IPS-NIHi7 (cell line): Measurements from ENCODE around the gene ZBTB43.
"Not testable (repeated sequence)": the region's sequence is repeated elsewhere in the genome, so short reads cannot be mapped to it uniquely, and the experiment has no call there.

Experiments
- DNase-seq: peaks from one replicate; pipeline ENCODE4 v3.0.0; 2012; ENCODE audit warnings: mixed read lengths; ENCODE audit errors: extremely low spot score

ZBTB43 gene

DNA sequence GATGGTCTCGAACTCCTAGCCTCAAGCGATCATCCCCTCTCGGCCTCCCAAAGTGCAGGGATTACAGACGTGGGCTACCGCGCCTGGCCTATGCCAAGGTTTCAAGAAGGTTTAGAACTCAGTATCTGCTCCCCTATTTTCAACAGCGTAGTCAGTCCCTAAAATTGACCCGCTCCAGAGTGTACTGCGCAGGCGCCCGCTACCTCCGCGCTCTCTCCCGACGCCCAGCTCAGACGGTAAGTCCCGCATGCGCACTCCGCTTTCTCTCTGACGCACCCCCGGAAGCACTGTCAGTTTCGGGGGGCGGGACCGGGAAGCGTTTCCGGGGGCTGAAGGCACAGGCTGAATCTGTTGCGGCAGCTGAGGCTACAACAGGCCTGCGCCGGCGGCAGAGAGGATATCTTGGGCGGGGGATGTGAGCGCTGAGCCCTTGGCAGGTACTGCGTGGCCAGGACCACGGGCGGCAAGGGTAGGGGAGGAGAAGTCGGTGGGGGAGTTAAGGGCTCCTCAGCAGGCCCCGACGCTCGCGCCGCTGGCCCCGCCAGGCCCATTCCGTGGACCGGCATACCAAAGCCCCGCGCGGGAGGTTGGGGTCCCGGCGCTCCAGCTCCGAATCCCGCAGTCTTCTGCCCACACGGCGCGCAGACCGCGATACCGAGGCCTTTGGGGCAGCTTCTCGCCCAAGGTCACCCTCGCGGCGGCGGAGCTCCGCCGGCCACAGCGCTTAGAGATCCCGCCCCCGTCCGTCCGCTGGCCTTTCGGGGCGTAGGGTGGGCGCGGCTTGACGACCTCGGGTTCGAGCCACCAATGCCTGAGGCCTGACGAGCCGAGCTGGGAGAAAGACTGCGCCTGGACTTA is at the start of gene ZBTB43:
Gene ZBTB43, plus strand, starts transcription at position 345 of the 858 bp plus-strand sequence. CDS start 27,470 bp downstream, outside the sequence.
- DNase-seq, result peak; percentile 99

GRCh38 chr9:126755317-126755875 is 49.4 kb upstream of the ZBTB43 start:
- no peak for DNase-seq

GRCh38 chr9:126756238-126756637 is 48.6 kb upstream of the ZBTB43 start:
- DNase-seq, result no peak

GRCh38 chr9:126756876-126757415 is 47.9 kb upstream of the ZBTB43 start:
- DNase-seq, result no peak

DNA sequence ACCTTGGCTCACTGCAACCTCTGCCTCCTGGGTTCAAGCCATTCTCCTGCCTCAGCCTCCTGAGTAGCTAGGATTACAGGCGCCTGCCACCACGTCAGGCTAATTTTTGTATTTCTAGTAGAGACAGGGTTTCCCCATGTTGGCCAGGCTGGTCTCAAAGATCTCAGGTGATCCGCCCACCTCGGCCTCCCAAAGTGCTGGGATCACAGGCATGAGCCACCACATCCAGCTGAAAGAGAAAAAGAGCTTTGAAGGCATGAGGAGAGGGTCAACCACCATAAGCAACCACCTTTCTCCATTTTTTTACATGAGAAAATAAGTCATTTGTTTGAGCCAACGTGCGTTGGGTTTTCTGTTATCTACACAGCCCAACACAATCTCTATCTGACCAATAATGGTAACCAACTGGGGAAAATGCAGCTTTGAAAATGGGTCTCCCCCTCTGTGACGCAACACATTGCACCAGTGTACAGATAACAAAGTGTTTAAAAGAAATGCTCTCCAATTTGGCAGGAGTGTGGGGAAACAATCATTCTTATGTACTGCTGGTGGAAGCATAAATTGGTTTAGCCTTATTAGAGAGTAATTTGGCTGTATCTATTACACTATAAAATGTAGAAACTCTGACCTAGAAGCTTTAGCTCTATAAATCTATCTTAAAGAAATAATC is 45.8 kb upstream of the ZBTB43 start:
- no peak for DNase-seq

- no peak for DNase-seq
Measured at GRCh38 chr9:126761274-126761673, 43.6 kb upstream of the ZBTB43 start.

DNA sequence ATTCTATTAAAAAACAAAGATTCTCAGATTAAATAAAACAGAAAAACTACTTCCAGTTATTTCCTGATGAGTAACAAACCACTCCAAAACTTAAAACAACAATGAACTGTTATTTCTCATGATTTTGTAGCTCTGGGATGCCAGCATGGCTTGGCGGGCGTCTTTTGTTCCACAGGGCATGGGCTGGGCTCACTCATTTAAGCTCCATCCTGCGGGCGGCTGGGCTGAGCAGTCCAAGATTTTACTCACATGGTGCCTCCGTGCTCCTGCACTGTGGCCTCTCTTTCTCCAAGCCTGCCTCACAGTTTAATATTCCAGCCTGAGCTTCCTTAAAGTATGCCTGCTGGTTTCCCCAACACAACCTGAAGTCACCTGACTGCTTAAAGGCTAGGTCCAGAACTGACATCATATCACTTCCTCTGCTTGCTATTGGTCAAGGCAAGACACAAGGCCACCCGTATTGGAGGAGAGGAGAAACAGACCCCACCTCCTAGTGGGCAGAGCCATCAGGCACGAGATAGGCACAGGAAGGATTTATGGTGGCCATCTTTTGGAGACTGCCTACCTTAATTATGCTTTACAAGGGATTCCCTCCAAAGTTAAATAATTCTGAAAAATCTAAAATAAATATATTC is 41.6 kb upstream of the ZBTB43 start:
- DNase-seq, result peak; percentile 41

- DNase-seq, result peak; percentile 81
Measured at GRCh38 chr9:126773004-126773607, 31.7 kb upstream of the ZBTB43 start.

- no peak for DNase-seq
Measured at GRCh38 chr9:126775926-126776325, 28.9 kb upstream of the ZBTB43 start.

GRCh38 chr9:126777733-126778132 is 27.1 kb upstream of the ZBTB43 start:
- DNase-seq, result peak; percentile 89

DNA sequence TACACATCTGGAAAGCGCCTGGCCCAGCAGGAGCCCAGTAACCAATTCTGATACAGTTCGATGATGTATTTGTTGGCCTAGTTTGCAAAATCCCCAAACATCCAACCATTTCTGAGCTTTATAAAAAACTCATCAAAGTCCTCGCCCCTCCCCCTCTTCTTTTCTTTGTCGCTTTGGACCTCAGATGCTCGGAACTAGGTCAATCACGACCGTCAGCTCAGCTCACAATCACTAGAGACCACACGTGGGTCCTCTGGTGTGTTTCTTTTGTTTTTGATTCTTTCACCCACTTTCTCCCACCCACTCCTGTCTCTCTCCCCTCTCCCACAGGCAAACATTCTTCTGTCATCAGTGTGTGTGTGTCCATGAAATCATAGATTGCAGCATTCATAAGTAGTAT is 26.7 kb upstream of the ZBTB43 start:
- DNase-seq, result no peak

- DNase-seq, result not testable (repeated sequence)
Measured at GRCh38 chr9:126778696-126779095, 26.1 kb upstream of the ZBTB43 start.

DNA sequence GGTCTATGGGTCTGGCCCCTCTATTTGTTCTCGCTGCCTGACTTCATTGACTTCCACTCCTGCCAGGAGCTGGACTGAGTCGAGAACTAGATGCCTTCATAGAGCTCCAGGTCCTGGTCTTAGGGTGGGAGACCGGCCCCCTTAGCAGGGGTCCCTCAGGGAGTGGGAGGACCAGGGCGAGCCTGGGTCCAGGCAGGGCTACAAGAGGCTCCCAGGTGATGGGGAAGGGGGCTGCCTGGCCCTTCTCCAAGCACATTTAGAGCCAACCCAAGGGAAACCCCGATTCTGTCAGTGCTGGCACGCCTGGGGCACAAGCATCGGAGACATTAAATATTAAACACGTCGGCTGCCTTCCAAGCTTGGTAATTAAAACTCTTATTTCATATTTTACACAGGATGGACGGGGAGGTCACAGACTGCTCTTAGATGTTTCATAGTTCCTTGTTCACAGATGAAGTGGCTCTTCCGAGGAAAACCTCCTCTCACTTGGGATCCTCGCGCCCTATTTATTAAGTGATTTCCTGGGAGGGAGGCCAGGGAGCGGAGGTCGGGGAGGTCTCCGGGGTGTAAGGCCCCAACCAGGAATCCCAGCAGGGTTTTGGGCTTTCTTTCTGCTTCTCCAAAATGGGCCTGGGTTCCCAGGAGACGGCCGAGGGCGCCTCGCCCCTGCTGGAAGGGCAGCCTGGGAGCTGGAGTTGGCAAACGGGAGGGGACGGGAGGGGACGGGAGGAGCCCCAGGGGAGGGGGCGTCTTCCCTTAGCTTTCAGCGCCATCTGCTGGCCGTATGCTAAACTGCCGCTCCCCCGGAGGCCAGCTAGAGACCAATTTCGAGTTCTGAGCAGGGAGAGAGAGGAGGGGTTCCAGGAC is 23.4 kb upstream of the ZBTB43 start:
- peak; percentile 95 for DNase-seq

- DNase-seq, result no peak
Measured at GRCh38 chr9:126782053-126782388, 22.8 kb upstream of the ZBTB43 start.

- no peak for DNase-seq
Measured at GRCh38 chr9:126783949-126784348, 20.9 kb upstream of the ZBTB43 start.

DNA sequence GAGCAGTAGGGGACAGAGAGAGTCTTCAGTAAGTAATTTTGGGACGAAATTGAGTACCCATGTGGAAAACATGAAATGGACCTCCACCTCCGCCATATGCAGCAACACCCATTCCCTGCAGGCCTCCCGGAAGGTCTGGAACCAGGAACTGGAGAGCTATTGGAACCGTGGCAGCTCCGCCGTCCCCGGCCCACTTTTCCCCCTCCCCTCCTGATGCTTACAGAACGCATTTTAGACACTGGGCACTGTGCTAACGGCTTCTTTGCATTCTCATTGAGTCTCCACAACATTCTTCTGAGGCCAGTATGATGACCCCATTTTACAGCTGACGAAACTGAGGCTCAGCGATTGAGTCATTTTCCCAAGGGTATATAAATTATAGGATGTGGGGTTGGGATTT is 20.4 kb upstream of the ZBTB43 start:
- no peak for DNase-seq

- not testable (repeated sequence) for DNase-seq
Measured at GRCh38 chr9:126784841-126785240, 20.0 kb upstream of the ZBTB43 start.

DNA sequence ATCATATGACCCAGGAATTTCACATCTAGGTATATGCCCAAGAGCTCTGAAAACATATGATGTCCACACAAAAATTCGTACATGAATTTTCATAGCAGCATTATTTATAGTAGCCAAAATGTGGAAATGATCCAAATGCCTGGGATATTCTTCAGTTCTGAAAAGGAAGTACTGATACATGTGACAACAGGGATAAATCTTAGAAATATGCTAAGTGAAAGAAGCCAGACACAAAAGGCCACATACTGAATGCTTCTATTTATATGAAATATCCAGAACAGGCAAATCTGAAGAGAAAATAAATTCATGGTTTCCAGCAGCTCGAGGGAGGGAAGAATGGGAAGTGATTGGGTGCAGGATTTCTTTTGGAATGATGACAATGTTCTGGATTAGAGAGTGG is 16.8 kb upstream of the ZBTB43 start:
- no peak for DNase-seq

GRCh38 chr9:126788634-126789349 is 16.0 kb upstream of the ZBTB43 start:
- no peak for DNase-seq

DNA sequence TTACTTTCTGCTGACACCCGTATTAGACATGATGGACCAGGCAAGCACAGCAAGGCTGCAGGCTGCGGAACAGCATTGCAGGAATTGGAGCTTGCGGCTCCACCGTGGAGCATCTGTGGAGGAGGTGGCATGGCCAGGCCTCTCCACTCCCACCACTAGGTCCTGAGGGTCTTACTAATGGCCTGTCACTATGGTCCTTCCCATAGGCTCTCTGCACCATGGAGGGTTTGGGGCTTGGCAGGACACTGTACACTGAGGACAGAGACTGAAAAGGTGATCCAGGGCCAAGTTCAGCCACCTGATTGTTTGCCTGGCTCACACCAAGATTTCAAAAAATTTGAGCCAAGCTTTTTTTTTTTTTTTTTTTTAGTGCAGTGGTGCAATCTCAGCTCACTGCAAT is 14.3 kb upstream of the ZBTB43 start:
- no peak for DNase-seq
